Measurements from ENCODE around the gene ADK. TPM values are rescaled to one million over a fixed set of nuclear protein-coding genes. Genes with fewer than 3 reads are reported as not detected.
A peak's percentile ranks its signal among the peaks of the same experiment; 100 is the strongest.

Gene ADK
- total RNA-seq, 1 experiment from 2014 or later = 26.8 TPM

GRCh38 chr10:74743401-74743800 is 592.4 kb downstream of the ADK start:
- no peak overlapping the region for H3K18ac ChIP-seq (ENCODE audit: insufficient read length, low read depth, low read length)
- no peak overlapping the region for H3K9ac ChIP-seq (ENCODE audit: extremely low read depth, insufficient read length, low read length)
- H2BK15ac ChIP-seq (ENCODE audit: low read depth, low read length) = no peak overlapping the region
- H2BK5ac ChIP-seq (ENCODE audit: insufficient read length, low read length) = no peak overlapping the region
- H3K27ac ChIP-seq (ENCODE audit: insufficient read length, low read depth, low read length) = no peak overlapping the region
- no peak overlapping the region for H4K8ac ChIP-seq (replicated peaks; ENCODE audit: insufficient read length, low read depth, low read length)
- H3K4me2 ChIP-seq (ENCODE audit: insufficient read depth, insufficient read length, low read length) = no peak overlapping the region
- H3K79me2 ChIP-seq (ENCODE audit: insufficient read depth, low read length) = no peaks in the 10 kb centered on the region
- H3K4ac ChIP-seq (ENCODE audit: low read depth, low read length) = no peak overlapping the region
- H3K4me1 ChIP-seq (ENCODE audit: insufficient read depth, low read length) = no peaks in the 10 kb centered on the region
- Mint-ChIP-seq H3K4me1 (peaks cover 3 to 4% of the 10 kb centered on the region in 2 experiments; a peak in 2 of 4 replicates), H3K4me3 (no peak overlapping the region), H3K27me3 (ENCODE audit: low read depth) (no peaks in the 10 kb centered on the region), H3K27ac (peak overlapping the region in 2 of 3 experiments; percentile 76 to 86; a peak in 1 of 7 replicates), H3K36me3 (ENCODE audit: insufficient read depth in 1 of 3, low read depth in 3 of 3) (no peaks in the 10 kb centered on the region), H3K9me3 (no peaks in the 10 kb centered on the region)
- H4K20me1 ChIP-seq (ENCODE audit: control insufficient read depth, insufficient read depth, insufficient read length) = no peaks in the 10 kb centered on the region
- no peaks in the 10 kb centered on the region for H3K79me1 ChIP-seq (ENCODE audit: insufficient read depth, low read depth, low read length, poor library complexity, severe bottlenecking)
- no peaks in the 10 kb centered on the region for H3K23me2 ChIP-seq (ENCODE audit: insufficient read length, low read depth, low read length, poor library complexity, severe bottlenecking)
- no peak overlapping the region for H4K5ac ChIP-seq (ENCODE audit: insufficient read length, low read depth, low read length)
- H3T11ph ChIP-seq (ENCODE audit: low read length) = no peak overlapping the region
- no peak overlapping the region for H2BK20ac ChIP-seq (ENCODE audit: low read depth, low read length, poor library complexity, severe bottlenecking)
- DNase-seq = no peak
- TF ChIP-seq, protein P1, sequence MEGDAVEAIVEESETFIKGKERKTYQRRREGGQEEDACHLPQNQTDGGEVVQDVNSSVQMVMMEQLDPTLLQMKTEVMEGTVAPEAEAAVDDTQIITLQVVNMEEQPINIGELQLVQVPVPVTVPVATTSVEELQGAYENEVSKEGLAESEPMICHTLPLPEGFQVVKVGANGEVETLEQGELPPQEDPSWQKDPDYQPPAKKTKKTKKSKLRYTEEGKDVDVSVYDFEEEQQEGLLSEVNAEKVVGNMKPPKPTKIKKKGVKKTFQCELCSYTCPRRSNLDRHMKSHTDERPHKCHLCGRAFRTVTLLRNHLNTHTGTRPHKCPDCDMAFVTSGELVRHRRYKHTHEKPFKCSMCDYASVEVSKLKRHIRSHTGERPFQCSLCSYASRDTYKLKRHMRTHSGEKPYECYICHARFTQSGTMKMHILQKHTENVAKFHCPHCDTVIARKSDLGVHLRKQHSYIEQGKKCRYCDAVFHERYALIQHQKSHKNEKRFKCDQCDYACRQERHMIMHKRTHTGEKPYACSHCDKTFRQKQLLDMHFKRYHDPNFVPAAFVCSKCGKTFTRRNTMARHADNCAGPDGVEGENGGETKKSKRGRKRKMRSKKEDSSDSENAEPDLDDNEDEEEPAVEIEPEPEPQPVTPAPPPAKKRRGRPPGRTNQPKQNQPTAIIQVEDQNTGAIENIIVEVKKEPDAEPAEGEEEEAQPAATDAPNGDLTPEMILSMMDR (conservative IDR thresholded peaks at IDR 0.05) = no peak
- no peak overlapping the region for H2BK12ac ChIP-seq (ENCODE audit: insufficient read length, low read depth, low read length)
- no peak overlapping the region for H2AFZ ChIP-seq (ENCODE audit: low read length)
- H3K9me3 ChIP-seq (ENCODE audit: control insufficient read depth, low read depth, low read length) = no peaks in the 10 kb centered on the region
- no peak overlapping the region for H4K91ac ChIP-seq (ENCODE audit: insufficient read length, low read depth, low read length)
- WGBS (ENCODE audit: extremely low coverage, insufficient read length, low lambda C conversion rate) = no CpG with 5 or more reads among the region's 4 CpGs
- no peak overlapping the region for H3K56ac ChIP-seq (ENCODE audit: insufficient read length, low read depth, low read length)
- no peaks in the 10 kb centered on the region for H3K27me3 ChIP-seq (ENCODE audit: insufficient read depth, low read length)
- no peak overlapping the region for H2BK120ac ChIP-seq (ENCODE audit: low read depth, low read length, poor library complexity, severe bottlenecking)
- no peak overlapping the region for H2AK5ac ChIP-seq (ENCODE audit: insufficient read length, low read length)
- H3K23ac ChIP-seq (ENCODE audit: insufficient read length, low read depth, low read length) = no peak overlapping the region
- no peak overlapping the region for H3K14ac ChIP-seq (ENCODE audit: insufficient read depth, low read length)
